SK-N-SH treated with all-trans-retinoic acid at 6 μM for 48 hours (cell line): ENCODE data around the gene COG3.

Experiments used
- ATAC-seq: fragments of 200-7000 bp; cut with Tn5 transposase; 3 replicates; pipeline ENCODE4 v1.9.1; 2020; ENCODE audit warnings: mild to moderate bottlenecking, moderate library complexity
- ARNTL ChIP-seq: fragments of 450-650 bp; formaldehyde crosslinking; IDR thresholded peaks from 2 replicates; pipeline ENCODE4 v1.5.0; 2020; ENCODE audit warnings: low read depth, mild to moderate bottlenecking, moderate library complexity, borderline replicate concordance
- BACH2 ChIP-seq: fragments of 250-450 bp; sonication (Bioruptor Pico); IDR thresholded peaks from 2 replicates; pipeline ENCODE4 v1.9.0; 2021; ENCODE audit warnings: mild to moderate bottlenecking, borderline replicate concordance
- CSDC2 ChIP-seq: fragments of 250-450 bp; sonication (Bioruptor Pico); IDR thresholded peaks from 2 replicates; pipeline ENCODE4 v1.5.0; 2020; ENCODE audit warnings: mild to moderate bottlenecking, moderate library complexity
- CSRNP3 ChIP-seq: fragments of 250-450 bp; sonication (Bioruptor Pico); IDR thresholded peaks from 2 replicates; pipeline ENCODE4 v1.5.1; 2021; ENCODE audit warnings: mild to moderate bottlenecking, moderate library complexity
- ESRRG ChIP-seq: fragments of 250-450 bp; sonication (Bioruptor Pico); IDR thresholded peaks from 2 replicates; pipeline ENCODE4 v1.6.1; 2021; ENCODE audit warnings: mild to moderate bottlenecking
- OSR1 ChIP-seq: fragments of 250-450 bp; sonication (Bioruptor Pico); IDR thresholded peaks from 2 replicates; pipeline ENCODE4 v1.8.0; 2022; ENCODE audit warnings: moderate library complexity, mild to moderate bottlenecking, inconsistent platforms
- POU6F1 ChIP-seq: fragments of 250-450 bp; sonication (Bioruptor Pico); IDR thresholded peaks from 2 replicates; pipeline ENCODE4 v1.8.0; 2021; ENCODE audit warnings: low read depth, mild to moderate bottlenecking, moderate library complexity, borderline replicate concordance
- PPARA ChIP-seq: fragments of 250-450 bp; sonication (Bioruptor Pico); IDR thresholded peaks from 2 replicates; pipeline ENCODE4 v1.5.0; 2020; ENCODE audit warnings: mild to moderate bottlenecking, borderline replicate concordance
- RARB ChIP-seq: fragments of 250-450 bp; sonication (Bioruptor Pico); IDR thresholded peaks from 2 replicates; pipeline ENCODE4 v1.8.0; 2021; ENCODE audit warnings: mild to moderate bottlenecking, moderate library complexity
- SNAI2 ChIP-seq: fragments of 250-450 bp; sonication (Bioruptor Pico); IDR thresholded peaks from 2 replicates; pipeline ENCODE4 v1.5.0; 2020; ENCODE audit warnings: mild to moderate bottlenecking, moderate library complexity
- TCF4 ChIP-seq: fragments of 250-450 bp; sonication (Bioruptor Pico); IDR thresholded peaks from 2 replicates; pipeline ENCODE4 v1.8.0; 2021; ENCODE audit warnings: mild to moderate bottlenecking, moderate library complexity, borderline replicate concordance
- TOX ChIP-seq: fragments of 250-450 bp; sonication (Bioruptor Pico); IDR thresholded peaks from 2 replicates; pipeline ENCODE4 v1.8.0; 2021; ENCODE audit warnings: mild to moderate bottlenecking, moderate library complexity, borderline replicate concordance
- TSHZ2 ChIP-seq: fragments of 250-450 bp; sonication (Bioruptor Pico); IDR thresholded peaks from 2 replicates; pipeline ENCODE4 v1.5.0; 2020; ENCODE audit warnings: mild to moderate bottlenecking, moderate library complexity
- ZC3H10 ChIP-seq: fragments of 250-450 bp; sonication (Bioruptor Pico); IDR thresholded peaks from 2 replicates; pipeline ENCODE4 v1.5.1; 2021; ENCODE audit warnings: mild to moderate bottlenecking, moderate library complexity
- ZFP3 ChIP-seq: fragments of 250-450 bp; sonication (Bioruptor Pico); IDR thresholded peaks from 2 replicates; pipeline ENCODE4 v1.5.0; 2020; ENCODE audit warnings: mild to moderate bottlenecking, moderate library complexity
- ZNF565 ChIP-seq: fragments of 450-650 bp; formaldehyde crosslinking; conservative IDR thresholded peaks from 2 replicates; pipeline ENCODE4 v1.5.0; 2020; ENCODE audit warnings: low read depth, mild to moderate bottlenecking, moderate library complexity
- ZNF70 ChIP-seq: fragments of 450-650 bp; formaldehyde crosslinking; IDR thresholded peaks from 2 replicates; pipeline ENCODE4 v1.5.0; 2020; ENCODE audit warnings: mild to moderate bottlenecking, moderate library complexity
- ZNF8 ChIP-seq: fragments of 450-650 bp; formaldehyde crosslinking; IDR thresholded peaks from 2 replicates; pipeline ENCODE4 v1.5.0; 2020; ENCODE audit warnings: mild to moderate bottlenecking, moderate library complexity
- TF ChIP-seq, protein P1 (sequence below): fragments of 250-450 bp; sonication (Bioruptor Pico); IDR thresholded peaks from 2 replicates; pipeline ENCODE4 v1.5.1; 2020; ENCODE audit warnings: low read depth, mild to moderate bottlenecking, moderate library complexity
- TF ChIP-seq, protein P2 (sequence below): fragments of 250-450 bp; sonication (Bioruptor Pico); IDR thresholded peaks from 2 replicates; pipeline ENCODE4 v1.8.0; 2020; ENCODE audit warnings: mild to moderate bottlenecking, moderate library complexity, borderline replicate concordance

COG3 gene, protein sequence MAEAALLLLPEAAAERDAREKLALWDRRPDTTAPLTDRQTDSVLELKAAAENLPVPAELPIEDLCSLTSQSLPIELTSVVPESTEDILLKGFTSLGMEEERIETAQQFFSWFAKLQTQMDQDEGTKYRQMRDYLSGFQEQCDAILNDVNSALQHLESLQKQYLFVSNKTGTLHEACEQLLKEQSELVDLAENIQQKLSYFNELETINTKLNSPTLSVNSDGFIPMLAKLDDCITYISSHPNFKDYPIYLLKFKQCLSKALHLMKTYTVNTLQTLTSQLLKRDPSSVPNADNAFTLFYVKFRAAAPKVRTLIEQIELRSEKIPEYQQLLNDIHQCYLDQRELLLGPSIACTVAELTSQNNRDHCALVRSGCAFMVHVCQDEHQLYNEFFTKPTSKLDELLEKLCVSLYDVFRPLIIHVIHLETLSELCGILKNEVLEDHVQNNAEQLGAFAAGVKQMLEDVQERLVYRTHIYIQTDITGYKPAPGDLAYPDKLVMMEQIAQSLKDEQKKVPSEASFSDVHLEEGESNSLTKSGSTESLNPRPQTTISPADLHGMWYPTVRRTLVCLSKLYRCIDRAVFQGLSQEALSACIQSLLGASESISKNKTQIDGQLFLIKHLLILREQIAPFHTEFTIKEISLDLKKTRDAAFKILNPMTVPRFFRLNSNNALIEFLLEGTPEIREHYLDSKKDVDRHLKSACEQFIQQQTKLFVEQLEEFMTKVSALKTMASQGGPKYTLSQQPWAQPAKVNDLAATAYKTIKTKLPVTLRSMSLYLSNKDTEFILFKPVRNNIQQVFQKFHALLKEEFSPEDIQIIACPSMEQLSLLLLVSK

DNA sequence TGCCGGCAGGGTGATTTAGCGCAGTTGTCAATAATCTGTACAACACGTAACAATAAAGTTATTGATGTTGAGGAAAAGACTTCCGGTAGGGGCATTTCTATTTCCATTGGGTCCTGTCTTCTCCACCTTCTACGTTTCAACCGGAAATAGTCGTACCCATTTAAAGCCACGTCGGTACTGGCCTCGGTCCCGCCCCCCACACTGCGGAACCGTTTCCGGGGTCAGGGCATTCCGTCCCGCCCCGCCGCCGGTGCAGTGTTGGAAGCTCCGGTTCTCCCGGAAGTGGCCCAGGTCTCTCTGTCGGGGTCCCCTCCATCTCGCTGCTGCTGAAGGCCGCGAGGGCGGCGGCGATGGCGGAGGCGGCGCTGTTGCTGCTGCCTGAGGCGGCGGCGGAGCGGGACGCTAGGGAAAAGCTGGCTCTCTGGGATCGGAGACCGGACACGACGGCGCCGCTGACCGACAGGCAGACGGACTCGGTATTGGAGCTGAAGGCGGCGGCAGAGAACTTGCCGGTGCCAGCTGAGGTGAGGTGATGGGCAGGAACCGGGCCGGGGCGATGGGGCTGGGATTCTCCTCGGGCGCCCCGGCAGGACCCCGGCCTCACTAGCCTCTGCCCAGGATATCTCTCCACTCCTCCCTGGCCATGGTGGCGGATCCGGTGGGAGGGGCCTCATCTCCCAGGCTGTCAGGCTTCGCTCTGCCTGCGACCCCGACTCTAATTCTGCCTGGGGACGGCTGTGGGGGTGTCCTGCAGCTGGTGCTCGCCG is at the start of gene COG3:
COG3 (plus strand) TSS at position 253 of the 767 bp plus-strand sequence; CDS start at position 351, 98 bp downstream.
- peak; percentile 98 for ATAC-seq
- TF ChIP-seq ZNF70 (no peak), POU6F1 (CRISPR knock-in tag) (no peak), TSHZ2 (no peak), ZNF565 (no peak), CSRNP3 (no peak), ESRRG (no peak), BACH2 (CRISPR knock-in tag) (no peak), SNAI2 (CRISPR knock-in tag) (no peak), CSDC2 (no peak), OSR1 (CRISPR knock-in tag) (no peak), TOX (no peak), ARNTL (CRISPR knock-in tag) (no peak), ZC3H10 (no peak), RARB (no peak), PPARA (CRISPR knock-in tag) (no peak), ZNF8 (CRISPR knock-in tag) (no peak)
- TF ChIP-seq, protein P1, sequence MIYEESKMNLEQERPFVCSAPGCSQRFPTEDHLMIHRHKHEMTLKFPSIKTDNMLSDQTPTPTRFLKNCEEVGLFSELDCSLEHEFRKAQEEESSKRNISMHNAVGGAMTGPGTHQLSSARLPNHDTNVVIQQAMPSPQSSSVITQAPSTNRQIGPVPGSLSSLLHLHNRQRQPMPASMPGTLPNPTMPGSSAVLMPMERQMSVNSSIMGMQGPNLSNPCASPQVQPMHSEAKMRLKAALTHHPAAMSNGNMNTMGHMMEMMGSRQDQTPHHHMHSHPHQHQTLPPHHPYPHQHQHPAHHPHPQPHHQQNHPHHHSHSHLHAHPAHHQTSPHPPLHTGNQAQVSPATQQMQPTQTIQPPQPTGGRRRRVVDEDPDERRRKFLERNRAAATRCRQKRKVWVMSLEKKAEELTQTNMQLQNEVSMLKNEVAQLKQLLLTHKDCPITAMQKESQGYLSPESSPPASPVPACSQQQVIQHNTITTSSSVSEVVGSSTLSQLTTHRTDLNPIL (CRISPR knock-in tag) = no peak
- TF ChIP-seq, protein P2, sequence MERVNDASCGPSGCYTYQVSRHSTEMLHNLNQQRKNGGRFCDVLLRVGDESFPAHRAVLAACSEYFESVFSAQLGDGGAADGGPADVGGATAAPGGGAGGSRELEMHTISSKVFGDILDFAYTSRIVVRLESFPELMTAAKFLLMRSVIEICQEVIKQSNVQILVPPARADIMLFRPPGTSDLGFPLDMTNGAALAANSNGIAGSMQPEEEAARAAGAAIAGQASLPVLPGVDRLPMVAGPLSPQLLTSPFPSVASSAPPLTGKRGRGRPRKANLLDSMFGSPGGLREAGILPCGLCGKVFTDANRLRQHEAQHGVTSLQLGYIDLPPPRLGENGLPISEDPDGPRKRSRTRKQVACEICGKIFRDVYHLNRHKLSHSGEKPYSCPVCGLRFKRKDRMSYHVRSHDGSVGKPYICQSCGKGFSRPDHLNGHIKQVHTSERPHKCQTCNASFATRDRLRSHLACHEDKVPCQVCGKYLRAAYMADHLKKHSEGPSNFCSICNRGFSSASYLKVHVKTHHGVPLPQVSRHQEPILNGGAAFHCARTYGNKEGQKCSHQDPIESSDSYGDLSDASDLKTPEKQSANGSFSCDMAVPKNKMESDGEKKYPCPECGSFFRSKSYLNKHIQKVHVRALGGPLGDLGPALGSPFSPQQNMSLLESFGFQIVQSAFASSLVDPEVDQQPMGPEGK (CRISPR knock-in tag) = no peak

GRCh38 chr13:45415112-45415511 is 49.6 kb upstream of the COG3 start:
- ATAC-seq = no peak
- TF ChIP-seq TOX (no peak), BACH2 (CRISPR knock-in tag) (no peak), ZNF70 (no peak), RARB (no peak), ZFP3 (CRISPR knock-in tag) (no peak), ZC3H10 (no peak), TCF4 (CRISPR knock-in tag) (no peak), TSHZ2 (no peak), OSR1 (CRISPR knock-in tag) (no peak), POU6F1 (CRISPR knock-in tag) (no peak), CSDC2 (no peak), ARNTL (CRISPR knock-in tag) (no peak)
- TF ChIP-seq, protein P1 (CRISPR knock-in tag) = no peak
